A673 (cell line): Measurements from ENCODE around the gene DUXB. TPM values are rescaled to one million over a fixed set of nuclear protein-coding genes. Genes with fewer than 3 reads are reported as not detected.
A peak's percentile ranks its signal among the peaks of the same experiment; 100 is the strongest.

Experiments
- BruUV-seq: library from RNA; stranded (reverse); fragments of 400-500 nt; replicated peaks from 2 replicates; lab custom pipeline; 2021; lab: Mats Ljungman, UMichigan
- CTCF ChIA-PET: fragments of 300-600 bp; sonication (Branson Sonifier 250); formaldehyde crosslinking; loops from one replicate; lab custom pipeline; 2022; ENCODE audit warnings: antibody characterized with exemption; lab: Charles Lee
- POLR2A ChIA-PET: fragments of 300-600 bp; sonication (Branson Sonifier 250); formaldehyde crosslinking; loops from one replicate; lab custom pipeline; 2022; ENCODE audit warnings: antibody characterized with exemption; ENCODE audit not compliant: low non-redundant PET; lab: Charles Lee
- DNase-seq: peaks from one replicate; pipeline ENCODE4 v3.0.0-alpha.2; 2015; ENCODE audit warnings: low spot score
- H3K27ac ChIP-seq: fragments of 200-600 bp; sonication (generic); 2 replicates; pipeline ENCODE4 v1.5.1; 2016; ENCODE audit warnings: mixed run types, low read depth, mild to moderate bottlenecking, mixed read lengths, antibody characterized with exemption, low read length; ENCODE audit not compliant: poor library complexity, severe bottlenecking
- H3K27me3 ChIP-seq: fragments of 200-600 bp; sonication (generic); replicated peaks from 2 replicates; pipeline ENCODE4 v1.6.1; 2017; ENCODE audit warnings: mixed run types, low read depth, mild to moderate bottlenecking, mixed read lengths, antibody characterized with exemption, low read length; ENCODE audit not compliant: insufficient read depth, poor library complexity
- H3K36me3 ChIP-seq: fragments of 200-600 bp; sonication (generic); 2 replicates; pipeline ENCODE4 v1.6.1; 2016; ENCODE audit warnings: mixed run types, mild to moderate bottlenecking, mixed read lengths, antibody characterized with exemption, low read length; ENCODE audit not compliant: insufficient read depth, poor library complexity, severe bottlenecking
- H3K4me1 ChIP-seq: fragments of 200-600 bp; sonication (generic); 2 replicates; pipeline ENCODE4 v1.6.1; 2017; ENCODE audit warnings: mixed run types, mild to moderate bottlenecking, mixed read lengths, antibody characterized with exemption, low read length; ENCODE audit not compliant: insufficient read depth, poor library complexity, severe bottlenecking
- H3K4me3 ChIP-seq: fragments of 200-600 bp; sonication (generic); 2 replicates; pipeline ENCODE4 v1.5.1; 2016; ENCODE audit warnings: low read depth, mixed run types, mild to moderate bottlenecking, mixed read lengths, low read length; ENCODE audit not compliant: poor library complexity, severe bottlenecking
- H3K9me3 ChIP-seq: fragments of 200-600 bp; sonication (generic); 2 replicates; pipeline ENCODE4 v1.6.1; 2016; ENCODE audit warnings: mixed run types, low read depth, mild to moderate bottlenecking, mixed read lengths, antibody characterized with exemption, low read length; ENCODE audit not compliant: poor library complexity, severe bottlenecking
- EZH2 ChIP-seq: fragments of 200-600 bp; sonication (generic); IDR thresholded peaks from 2 replicates; pipeline ENCODE4 v1.6.1; 2017; ENCODE audit warnings: borderline replicate concordance, low read depth, mild to moderate bottlenecking, mixed read lengths, antibody characterized with exemption, low read length; ENCODE audit not compliant: poor library complexity, severe bottlenecking
- intact Hi-C: fragments of 100-400 bp; cut with micrococcal nuclease; formaldehyde crosslinking; loops from one replicate; pipeline ENCODE4 v1.10.0; 2022; ENCODE audit not compliant: unreplicated experiment
- total RNA-seq: library from RNA; stranded (reverse); gene quantifications from 2 replicates; pipeline ENCODE4 v1.2.3, GENCODE V29; 2021
- TF ChIP-seq, protein P1 (sequence below): fragments of 300-800, 200-600 bp; sonication (generic); conservative IDR thresholded peaks from 2 replicates; pipeline ENCODE4 v1.5.1; 2017; ENCODE audit warnings: low read depth, mild to moderate bottlenecking, antibody characterized with exemption, low read length, moderate library complexity, mixed read lengths

DUXB gene
- total RNA-seq, 1 experiment from 2014 or later: not detected

DNA sequence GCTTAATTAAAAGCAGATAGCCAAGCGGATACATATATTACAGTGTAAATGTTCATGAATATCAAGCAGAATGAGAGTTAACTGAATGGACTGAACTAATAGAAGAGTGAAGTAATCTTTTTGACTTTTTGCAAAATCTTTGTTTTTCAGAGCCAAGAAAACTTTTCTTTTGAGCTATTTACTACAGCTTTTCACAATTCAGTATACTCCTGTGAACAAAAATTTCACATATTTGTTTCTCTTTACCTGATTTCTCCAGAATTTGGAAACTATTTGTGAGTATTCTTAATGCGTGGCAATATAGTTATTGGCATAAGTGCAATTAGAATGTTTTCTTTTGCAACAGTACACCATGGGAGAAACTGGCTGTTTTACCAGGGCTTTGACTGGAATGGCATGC is 9.1 kb upstream of the DUXB start:
- TF ChIP-seq EZH2: no peak
- TF ChIP-seq, protein P1, sequence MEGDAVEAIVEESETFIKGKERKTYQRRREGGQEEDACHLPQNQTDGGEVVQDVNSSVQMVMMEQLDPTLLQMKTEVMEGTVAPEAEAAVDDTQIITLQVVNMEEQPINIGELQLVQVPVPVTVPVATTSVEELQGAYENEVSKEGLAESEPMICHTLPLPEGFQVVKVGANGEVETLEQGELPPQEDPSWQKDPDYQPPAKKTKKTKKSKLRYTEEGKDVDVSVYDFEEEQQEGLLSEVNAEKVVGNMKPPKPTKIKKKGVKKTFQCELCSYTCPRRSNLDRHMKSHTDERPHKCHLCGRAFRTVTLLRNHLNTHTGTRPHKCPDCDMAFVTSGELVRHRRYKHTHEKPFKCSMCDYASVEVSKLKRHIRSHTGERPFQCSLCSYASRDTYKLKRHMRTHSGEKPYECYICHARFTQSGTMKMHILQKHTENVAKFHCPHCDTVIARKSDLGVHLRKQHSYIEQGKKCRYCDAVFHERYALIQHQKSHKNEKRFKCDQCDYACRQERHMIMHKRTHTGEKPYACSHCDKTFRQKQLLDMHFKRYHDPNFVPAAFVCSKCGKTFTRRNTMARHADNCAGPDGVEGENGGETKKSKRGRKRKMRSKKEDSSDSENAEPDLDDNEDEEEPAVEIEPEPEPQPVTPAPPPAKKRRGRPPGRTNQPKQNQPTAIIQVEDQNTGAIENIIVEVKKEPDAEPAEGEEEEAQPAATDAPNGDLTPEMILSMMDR: no peak
- peaks cover 5% of the 10 kb centered on the region for H3K9me3 ChIP-seq
- no peak overlapping the region for H3K4me3 ChIP-seq
- ChIA-PET CTCF (no interaction called here), POLR2A (no interaction called here)
- BruUV-seq: no TSS peak
- H3K27me3 ChIP-seq: no peaks in the 10 kb centered on the region
- no peak for DNase-seq
- no peaks in the 10 kb centered on the region for H3K36me3 ChIP-seq
- H3K4me1 ChIP-seq: no peaks in the 10 kb centered on the region
- intact Hi-C loops: no loop called here
- no peak overlapping the region for H3K27ac ChIP-seq

GRCh38 chr16:75703306-75703705 is 2.0 kb upstream of the DUXB start:
- Histone ChIP-seq H3K27ac (no peak overlapping the region), H3K4me1 (no peaks in the 10 kb centered on the region), H3K36me3 (no peaks in the 10 kb centered on the region), H3K27me3 (no peaks in the 10 kb centered on the region), H3K9me3 (no peaks in the 10 kb centered on the region), H3K4me3 (no peak overlapping the region)
- ChIA-PET CTCF (no interaction called here), POLR2A (no interaction called here)
- TF ChIP-seq EZH2: no peak
- TF ChIP-seq, protein P1: no peak
- DNase-seq: no peak
- BruUV-seq: no TSS peak
- intact Hi-C loops: no loop called here

GRCh38 chr16:75702242-75702641 is 981 bp upstream of the DUXB start:
- POLR2A ChIA-PET: no interaction called here
- no TSS peak for BruUV-seq
- no peaks in the 10 kb centered on the region for H3K27me3 ChIP-seq
- H3K4me1 ChIP-seq: no peaks in the 10 kb centered on the region
- H3K27ac ChIP-seq: no peak overlapping the region
- DNase-seq: peak; percentile 3
- CTCF ChIA-PET: no interaction called here
- H3K4me3 ChIP-seq: no peak overlapping the region
- intact Hi-C loops: no loop called here
- no peak for TF ChIP-seq EZH2
- TF ChIP-seq, protein P1: no peak
- H3K36me3 ChIP-seq: no peaks in the 10 kb centered on the region
- H3K9me3 ChIP-seq: no peaks in the 10 kb centered on the region
